Liver (tissue), 9 donors: ENCODE measurements around the gene IGF2R. TPM values are rescaled to one million over a fixed set of nuclear protein-coding genes. Genes with fewer than 3 reads are reported as not detected.

Experiments
- DNase-seq: peaks from one replicate; pipeline ENCODE4 v3.0.0-alpha.2; 2017; ENCODE audit warnings: low spot score
- H3K27ac ChIP-seq, 2 donors: one replicate each; pipeline ENCODE4 v1.7.0; 2013; ENCODE audit warnings: inconsistent platforms in 2 of 2, low read length in 2 of 2, control low read depth in 1 of 2, low read depth in 1 of 2, mild to moderate bottlenecking in 1 of 2
- H3K27me3 ChIP-seq, 4 donors: one replicate each; pipeline versions ENCODE4 v1.6.1 to v1.7.0; 2013; ENCODE audit warnings: low read length in 3 of 4, inconsistent platforms in 1 of 4, mild to moderate bottlenecking in 1 of 4, moderate library complexity in 1 of 4; ENCODE audit not compliant: control insufficient read depth in 4 of 4, insufficient read depth in 4 of 4
- H3K36me3 ChIP-seq, 4 donors: one replicate each; pipeline versions ENCODE4 v1.6.1 to v1.7.0; 2013; ENCODE audit warnings: low read length in 3 of 4, mild to moderate bottlenecking in 3 of 4, low read depth in 1 of 4, moderate library complexity in 1 of 4; ENCODE audit not compliant: control insufficient read depth in 4 of 4, insufficient read depth in 3 of 4
- H3K4me1 ChIP-seq, 4 donors: one replicate each; pipeline versions ENCODE4 v1.6.1 to v1.7.0; 2013; ENCODE audit warnings: low read length in 3 of 4, mild to moderate bottlenecking in 3 of 4, moderate library complexity in 1 of 4; ENCODE audit not compliant: control insufficient read depth in 4 of 4, insufficient read depth in 4 of 4
- H3K4me3 ChIP-seq, 3 donors: one replicate each; pipeline versions ENCODE4 v1.6.1 to v1.7.0; 2013; ENCODE audit warnings: low read length in 3 of 3, control low read depth in 1 of 3, low read depth in 1 of 3, mild to moderate bottlenecking in 1 of 3
- H3K9ac ChIP-seq, 2 donors: one replicate each; pipeline ENCODE4 v1.7.0; 2013; ENCODE audit warnings: low read length in 2 of 2, mild to moderate bottlenecking in 2 of 2, moderate library complexity in 2 of 2, control low read depth in 1 of 2, low read depth in 1 of 2
- H3K9me3 ChIP-seq, 4 donors: one replicate each; pipeline versions ENCODE4 v1.6.1 to v1.7.0; 2013; ENCODE audit warnings: low read length in 3 of 4; ENCODE audit not compliant: control insufficient read depth in 4 of 4
- ATF3 ChIP-seq: IDR thresholded peaks from 2 replicates; pipeline ENCODE4 v1.6.1; 2016; ENCODE audit warnings: antibody characterized with exemption
- EGR1 ChIP-seq, 2 donors: IDR thresholded peaks; 2 replicates each; pipeline ENCODE4 v1.6.1; 2016 to 2018; ENCODE audit warnings: antibody characterized with exemption in 2 of 2, low read depth in 2 of 2
- FOXA1 ChIP-seq: IDR thresholded peaks from 2 replicates; pipeline ENCODE4 v1.6.1; 2016; ENCODE audit warnings: antibody characterized with exemption
- FOXA2 ChIP-seq: IDR thresholded peaks from 2 replicates; pipeline ENCODE4 v1.6.1; 2016; ENCODE audit warnings: antibody characterized with exemption
- HNF4A ChIP-seq, 2 donors: conservative IDR thresholded peaks; 2 replicates each; pipeline ENCODE4 v1.6.1; 2016; ENCODE audit warnings: antibody characterized with exemption in 2 of 2, mild to moderate bottlenecking in 2 of 2
- HNF4G ChIP-seq: IDR thresholded peaks from 2 replicates; pipeline ENCODE4 v1.6.1; 2016; ENCODE audit warnings: antibody characterized with exemption
- JUND ChIP-seq, 2 donors: IDR thresholded peaks; 2 replicates each; pipeline ENCODE4 v1.6.1; 2016; ENCODE audit warnings: antibody characterized with exemption in 2 of 2
- NR2F2 ChIP-seq: IDR thresholded peaks from 2 replicates; pipeline ENCODE4 v1.6.1; 2016; ENCODE audit warnings: antibody characterized with exemption
- RAD21 ChIP-seq, 2 donors: IDR thresholded peaks; 2 replicates each; pipeline ENCODE4 v1.6.1; 2016; ENCODE audit warnings: antibody characterized with exemption in 2 of 2, mild to moderate bottlenecking in 2 of 2
- REST ChIP-seq: IDR thresholded peaks from 2 replicates; pipeline ENCODE4 v1.6.1; 2016; ENCODE audit warnings: antibody characterized with exemption, mild to moderate bottlenecking
- RXRA ChIP-seq, 2 donors: IDR thresholded peaks; 2 replicates each; pipeline ENCODE4 v1.6.1; 2017 to 2018; ENCODE audit warnings: antibody characterized with exemption in 2 of 2, mild to moderate bottlenecking in 1 of 2
- SP1 ChIP-seq: IDR thresholded peaks from 2 replicates; pipeline ENCODE4 v1.6.1; 2018; ENCODE audit warnings: antibody characterized with exemption, mild to moderate bottlenecking
- TAF1 ChIP-seq: conservative IDR thresholded peaks from 2 replicates; pipeline ENCODE4 v1.6.1; 2016; ENCODE audit warnings: antibody characterized with exemption, mild to moderate bottlenecking
- YY1 ChIP-seq: IDR thresholded peaks from 2 replicates; pipeline ENCODE4 v1.6.1; 2016; ENCODE audit warnings: antibody characterized with exemption, mild to moderate bottlenecking
- WGBS: extraction: QIAGEN DNeasy Blood & Tissue Kit; methylation state at CpG from one replicate; pipeline ENCODE4 v1.1.7; 2013; 5-methylcytosine and 5-hydroxymethylcytosine counted together
- polyA plus RNA-seq, 2 donors: library from polyadenylated mRNA; stranded (reverse) in 1 of 2; unstranded in 1 of 2; fragments of 200-250 nt in 1 of 2; fragments of >200 nt in 1 of 2; fragmentation: Nextera tagmentation in 1 of 2; extraction: Ambion mirVana in 1 of 2; gene quantifications; one replicate each; pipeline versions ENCODE4 v1.2.1 to v1.2.3, GENCODE V29; 2013 to 2015
- total RNA-seq, 2 donors: library from RNA; depleted of rRNA; stranded (reverse); fragments of >200 nt; gene quantifications; one replicate each; pipeline ENCODE4 v1.2.3, GENCODE V29; 2014
- TF ChIP-seq, protein P1 (sequence below): IDR thresholded peaks from 2 replicates; pipeline ENCODE4 v1.6.1; 2016; ENCODE audit warnings: antibody characterized with exemption
- donor health status: healthy.
- donor health status: healthy.
- donor health status: healthy.
- donor health status: healthy.
- donor health status: healthy.

Gene IGF2R
- total and polyA plus RNA-seq, 4 donors = 16.6 to 84.9 (median 45.7) TPM

- no peak overlapping the region for H3K9ac ChIP-seq
- H3K27me3 ChIP-seq = no peaks in the 10 kb centered on the region
- 85% methylated on average over 7 of the region's 7 CpGs for WGBS
- no peak for DNase-seq
- H3K27ac ChIP-seq = no peak overlapping the region
- TF ChIP-seq HNF4G = no peak
- no peak for TF ChIP-seq NR2F2
- no peak for TF ChIP-seq HNF4A (conservative IDR thresholded peaks at IDR 0.05)
- no peak for TF ChIP-seq FOXA2
- TF ChIP-seq JUND (IDR thresholded peaks at IDR 0.05) = no peak
- TF ChIP-seq REST = no peak
- no peak for TF ChIP-seq YY1
- no peak for TF ChIP-seq RXRA (IDR thresholded peaks at IDR 0.05)
- TF ChIP-seq, protein P1, sequence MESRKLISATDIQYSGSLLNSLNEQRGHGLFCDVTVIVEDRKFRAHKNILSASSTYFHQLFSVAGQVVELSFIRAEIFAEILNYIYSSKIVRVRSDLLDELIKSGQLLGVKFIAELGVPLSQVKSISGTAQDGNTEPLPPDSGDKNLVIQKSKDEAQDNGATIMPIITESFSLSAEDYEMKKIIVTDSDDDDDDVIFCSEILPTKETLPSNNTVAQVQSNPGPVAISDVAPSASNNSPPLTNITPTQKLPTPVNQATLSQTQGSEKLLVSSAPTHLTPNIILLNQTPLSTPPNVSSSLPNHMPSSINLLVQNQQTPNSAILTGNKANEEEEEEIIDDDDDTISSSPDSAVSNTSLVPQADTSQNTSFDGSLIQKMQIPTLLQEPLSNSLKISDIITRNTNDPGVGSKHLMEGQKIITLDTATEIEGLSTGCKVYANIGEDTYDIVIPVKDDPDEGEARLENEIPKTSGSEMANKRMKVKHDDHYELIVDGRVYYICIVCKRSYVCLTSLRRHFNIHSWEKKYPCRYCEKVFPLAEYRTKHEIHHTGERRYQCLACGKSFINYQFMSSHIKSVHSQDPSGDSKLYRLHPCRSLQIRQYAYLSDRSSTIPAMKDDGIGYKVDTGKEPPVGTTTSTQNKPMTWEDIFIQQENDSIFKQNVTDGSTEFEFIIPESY = no peak
- TF ChIP-seq RAD21 (IDR thresholded peaks at IDR 0.05) = no peak
- no peak for TF ChIP-seq ATF3
- TF ChIP-seq TAF1 = no peak
- TF ChIP-seq FOXA1 = no peak
- TF ChIP-seq EGR1 (IDR thresholded peaks at IDR 0.05; ENCODE audit: low read depth in 2 of 2) = no peak
- no peak for TF ChIP-seq SP1
- peaks cover 0 to 3% (median 0%) of the 10 kb centered on the region in 4 donors for H3K36me3 ChIP-seq
- no peak overlapping the region for H3K4me3 ChIP-seq
- H3K4me1 ChIP-seq = peaks cover 5 to 29% (median 14%) of the 10 kb centered on the region in 4 donors
- no peaks in the 10 kb centered on the region for H3K9me3 ChIP-seq
Observed at GRCh38 chr6:159988983-159989454, 20.1 kb downstream of the IGF2R start.

DNA sequence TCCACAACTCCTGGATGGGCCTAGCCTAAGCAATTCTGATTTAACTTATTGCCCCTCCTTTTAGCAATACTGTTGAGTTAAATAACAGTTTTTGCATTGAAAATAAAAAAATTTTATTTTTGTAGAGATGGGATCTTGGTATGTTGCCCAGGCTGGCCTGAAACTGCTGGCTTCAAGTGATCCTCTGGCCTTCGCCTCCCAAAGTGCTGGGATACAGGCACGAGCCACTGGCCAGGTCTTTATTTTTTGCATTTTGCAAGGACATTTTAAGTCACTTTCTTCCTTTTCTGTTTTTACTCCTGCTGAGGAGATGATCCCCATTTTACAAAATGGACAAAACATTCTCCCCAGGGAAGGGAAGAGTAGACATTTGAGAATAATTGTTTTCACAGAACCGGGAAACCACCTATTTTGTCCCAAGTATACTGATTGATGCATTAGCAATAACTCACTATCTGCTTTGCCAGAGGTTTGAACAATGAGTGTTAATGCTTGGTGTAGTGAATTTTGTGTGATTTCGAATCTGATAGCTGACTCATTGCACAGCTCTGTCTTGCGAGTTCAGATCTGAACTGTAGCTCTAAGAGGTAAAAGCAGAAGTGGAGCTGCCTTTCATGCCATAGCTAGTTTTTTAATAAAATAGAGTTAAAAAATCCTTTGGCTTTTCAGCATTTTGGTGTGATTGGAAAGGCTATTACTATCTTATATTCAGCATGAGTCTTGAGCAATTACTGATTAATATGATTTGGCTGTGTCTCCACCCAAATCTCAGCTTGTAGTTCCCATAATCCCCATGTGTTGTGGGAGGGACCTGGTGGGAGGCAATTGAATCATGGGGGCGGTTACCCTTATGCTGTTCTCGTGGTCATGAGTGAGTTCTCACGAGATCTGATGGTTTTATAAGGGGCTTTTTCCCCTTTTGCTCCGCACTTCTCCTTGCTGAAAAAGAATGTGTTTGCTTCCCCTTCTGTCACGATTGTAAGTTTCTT lies 20.9 kb downstream of the IGF2R start:
- Histone ChIP-seq H3K9me3 (no peaks in the 10 kb centered on the region), H3K4me3 (no peak overlapping the region), H3K27me3 (no peaks in the 10 kb centered on the region), H3K4me1 (peaks cover 3 to 22% (median 11%) of the 10 kb centered on the region in 4 donors), H3K9ac (no peak overlapping the region), H3K27ac (no peak overlapping the region), H3K36me3 (peaks cover 0 to 3% (median 0%) of the 10 kb centered on the region in 4 donors)
- WGBS = 85% methylated on average over 10 of the region's 10 CpGs
- TF ChIP-seq RAD21 (IDR thresholded peaks at IDR 0.05) (no peak), RXRA (IDR thresholded peaks at IDR 0.05) (no peak), ATF3 (no peak), JUND (IDR thresholded peaks at IDR 0.05) (no peak), FOXA2 (no peak), TAF1 (no peak), YY1 (no peak), NR2F2 (no peak), REST (no peak), EGR1 (IDR thresholded peaks at IDR 0.05; ENCODE audit: low read depth in 2 of 2) (no peak), SP1 (no peak), FOXA1 (no peak)
- no peak for DNase-seq
